ENCODE results near the gene ERBB4. TPM values are rescaled to one million over a fixed set of nuclear protein-coding genes. Genes with fewer than 3 reads are reported as not detected.

The ERBB4 gene
- total and polyA plus RNA-seq, 10 of the 15 experiments (the other 5 are each of a cell fraction or from before 2014, with no cell fraction given) = under 0.01 to 0.23 (median 0.01) TPM; not detected in 4

- FAIRE-seq = no peak
- H2AFZ ChIP-seq (ENCODE audit: control insufficient read depth, low read depth, low read length) = no peak overlapping the region
- intact Hi-C loops (cut with micrococcal nuclease; ENCODE audit: unreplicated experiment) = no loop called here
Observed at GRCh38 chr2:211457325-211457724, 1081.3 kb downstream of the ERBB4 start.

More at GRCh38 chr2:211457325-211457724, 1081.3 kb downstream of the ERBB4 start:
- Histone ChIP-seq H3K4me3 (no peak overlapping the region), H3K9ac (ENCODE audit: control insufficient read depth, insufficient read depth, low read length) (no peak overlapping the region), H3K9me3 (replicated peaks; ENCODE audit: control insufficient read depth, insufficient read depth, low read length) (no peaks in the 10 kb centered on the region), H3K36me3 (ENCODE audit: control insufficient read depth in 2 of 2, insufficient read depth in 2 of 2, low read length in 1 of 2) (no peaks in the 10 kb centered on the region), H3K27me3 (replicated peaks in 1 of 2; ENCODE audit: control insufficient read depth in 2 of 2, insufficient read depth in 2 of 2, low read length in 1 of 2) (no peaks in the 10 kb centered on the region; a peak in 1 of 4 replicates), H4K20me1 (ENCODE audit: control insufficient read depth, insufficient read depth) (no peaks in the 10 kb centered on the region), H3K4me1 (ENCODE audit: control insufficient read depth, insufficient read depth, low read length) (no peaks in the 10 kb centered on the region), H3K27ac (ENCODE audit: control insufficient read depth, insufficient read depth) (no peak overlapping the region), H3K4me2 (ENCODE audit: control insufficient read depth, insufficient read depth) (no peak overlapping the region), H3K79me2 (ENCODE audit: control insufficient read depth, insufficient read depth, low read length) (no peaks in the 10 kb centered on the region)
- ATAC-seq (no peak), DNase-seq (ENCODE audit: low read depth, low spot score) (no peak)
- TF ChIP-seq SREBF2 (IDR thresholded peaks at IDR 0.05; ENCODE audit: low read length) (no peak), YBX1 (IDR thresholded peaks at IDR 0.05) (no peak), FOS (IDR thresholded peaks at IDR 0.05; ENCODE audit: borderline replicate concordance, extremely low read depth, insufficient read length) (no peak), ZNF274 (IDR thresholded peaks at IDR 0.05; ENCODE audit: insufficient read depth, insufficient read length) (no peak), PML (IDR thresholded peaks at IDR 0.05; ENCODE audit: low read length) (no peak), FOXK2 (IDR thresholded peaks at IDR 0.05) (no peak), RB1 (IDR thresholded peaks at IDR 0.05; ENCODE audit: borderline replicate concordance) (no peak), WRNIP1 (IDR thresholded peaks at IDR 0.05; ENCODE audit: borderline replicate concordance, low read depth, low read length) (no peak), ATF2 (IDR thresholded peaks at IDR 0.05; ENCODE audit: low read length) (no peak), NR2C2 (IDR thresholded peaks at IDR 0.05; ENCODE audit: borderline replicate concordance, control insufficient read depth, insufficient read length, low read depth) (no peak), ELK1 (IDR thresholded peaks at IDR 0.05; ENCODE audit: low read depth, low read length) (no peak), CUX1 (IDR thresholded peaks at IDR 0.05; ENCODE audit: insufficient replicate concordance, low read depth, low read length) (no peak), MYC (IDR thresholded peaks at IDR 0.05; ENCODE audit: insufficient read depth, insufficient read length, insufficient replicate concordance, low read length, severe bottlenecking) (no peak), EED (IDR thresholded peaks at IDR 0.05; ENCODE audit: low read depth) (no peak), ESRRA (IDR thresholded peaks at IDR 0.05; ENCODE audit: low read length) (no peak), STAT3 (IDR thresholded peaks at IDR 0.05; ENCODE audit: low read depth, low read length) (no peak), ZNF384 (IDR thresholded peaks at IDR 0.05; ENCODE audit: borderline replicate concordance, low read depth, low read length) (no peak), RAD51 (IDR thresholded peaks at IDR 0.05) (no peak), PAX8 (IDR thresholded peaks at IDR 0.05) (no peak), ZNF207 (IDR thresholded peaks at IDR 0.05; ENCODE audit: borderline replicate concordance) (no peak)
- CTCF ChIA-PET = interaction anchor here (1.1 kb wide), 1 partner anchor 19 kb away, joined by 3 read pairs; no protein-coding TSS in a partner anchor
- SMC1A ChIA-PET (ENCODE audit: uncharacterized antibody, unreplicated experiment) = no interaction called here
- in situ Hi-C loops (cut with MboI) = no loop called here
- WGBS (ENCODE audit: insufficient coverage, insufficient replicate concordance, low lambda C conversion rate, missing lambda C conversion rate) = 0% methylated on average over 2 of the region's 2 CpGs
- RAD21 ChIA-PET (ENCODE audit: unreplicated experiment) = no interaction called here
- POLR2A ChIA-PET = no interaction called here
- BruUV-seq (replicated peaks) = no TSS peak
